GM12873 (cell line): ENCODE measurements around the gene PIR.

Experiments used
- TF ChIP-seq, protein P1 (sequence below): IDR thresholded peaks from 2 replicates; pipeline ENCODE4 v1.5.1; 2012; ENCODE audit warnings: low read depth, mild to moderate bottlenecking, moderate library complexity, low read length, control low read depth; ENCODE audit not compliant: insufficient read depth; ENCODE audit errors: missing control alignments

PIR gene

GRCh38 chrX:15430076-15430475, 63.1 kb downstream of the PIR start:
- TF ChIP-seq, protein P1, sequence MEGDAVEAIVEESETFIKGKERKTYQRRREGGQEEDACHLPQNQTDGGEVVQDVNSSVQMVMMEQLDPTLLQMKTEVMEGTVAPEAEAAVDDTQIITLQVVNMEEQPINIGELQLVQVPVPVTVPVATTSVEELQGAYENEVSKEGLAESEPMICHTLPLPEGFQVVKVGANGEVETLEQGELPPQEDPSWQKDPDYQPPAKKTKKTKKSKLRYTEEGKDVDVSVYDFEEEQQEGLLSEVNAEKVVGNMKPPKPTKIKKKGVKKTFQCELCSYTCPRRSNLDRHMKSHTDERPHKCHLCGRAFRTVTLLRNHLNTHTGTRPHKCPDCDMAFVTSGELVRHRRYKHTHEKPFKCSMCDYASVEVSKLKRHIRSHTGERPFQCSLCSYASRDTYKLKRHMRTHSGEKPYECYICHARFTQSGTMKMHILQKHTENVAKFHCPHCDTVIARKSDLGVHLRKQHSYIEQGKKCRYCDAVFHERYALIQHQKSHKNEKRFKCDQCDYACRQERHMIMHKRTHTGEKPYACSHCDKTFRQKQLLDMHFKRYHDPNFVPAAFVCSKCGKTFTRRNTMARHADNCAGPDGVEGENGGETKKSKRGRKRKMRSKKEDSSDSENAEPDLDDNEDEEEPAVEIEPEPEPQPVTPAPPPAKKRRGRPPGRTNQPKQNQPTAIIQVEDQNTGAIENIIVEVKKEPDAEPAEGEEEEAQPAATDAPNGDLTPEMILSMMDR: no peak

DNA sequence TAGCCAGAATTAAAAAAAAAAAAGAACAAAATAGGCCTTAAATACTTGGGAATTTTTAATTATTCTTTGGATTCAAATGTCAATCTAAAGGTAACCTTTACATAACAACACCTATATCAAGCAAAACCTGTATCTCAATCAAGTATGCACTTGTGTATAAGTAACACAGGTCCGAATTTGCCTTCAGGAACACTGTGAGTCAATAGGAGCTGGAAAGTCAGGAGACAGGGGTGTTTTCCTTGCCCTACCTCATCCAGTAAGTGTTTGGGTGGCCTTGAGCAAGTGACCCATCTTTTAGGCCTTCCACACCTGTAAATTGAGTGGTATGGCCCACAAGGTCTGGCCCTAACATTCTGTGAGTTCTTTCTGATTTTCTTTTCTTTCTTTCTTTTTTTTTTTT, 68.1 kb downstream of the PIR start:
- TF ChIP-seq, protein P1: no peak

- TF ChIP-seq, protein P1: no peak
Observed at GRCh38 chrX:15418707-15419181, 74.4 kb downstream of the PIR start.

DNA sequence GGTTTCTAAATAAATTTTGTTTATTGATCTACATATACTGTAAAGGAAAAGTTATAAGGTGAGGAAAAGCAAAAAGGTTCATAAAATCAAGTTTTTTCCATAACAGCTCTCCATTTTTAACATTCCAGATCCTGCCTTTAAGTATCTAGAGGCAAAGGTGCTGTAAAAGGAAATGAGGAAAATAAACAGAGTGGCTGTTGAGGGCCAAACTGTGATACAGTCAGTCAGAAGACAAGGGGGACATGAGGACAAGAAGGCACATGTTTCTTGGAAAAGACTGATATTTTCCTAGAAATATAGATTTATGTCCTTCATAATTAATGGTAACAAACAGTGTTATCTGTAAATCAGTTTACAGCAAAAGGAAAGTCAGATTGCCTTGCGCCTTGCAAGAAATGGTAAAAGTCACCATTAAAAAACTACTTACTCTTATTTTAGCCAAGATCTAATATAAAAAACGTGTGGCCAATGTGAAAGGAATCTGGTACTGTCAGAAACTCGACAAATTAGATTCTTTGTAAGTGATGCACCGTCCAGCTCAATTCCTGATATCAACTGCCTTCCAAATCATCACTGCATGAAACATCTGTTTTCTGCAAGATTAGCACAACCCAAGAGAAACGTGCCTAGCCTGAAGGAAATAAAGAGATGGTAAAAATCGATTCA, 75.0 kb downstream of the PIR start:
- TF ChIP-seq, protein P1: no peak

GRCh38 chrX:15416133-15416993, 76.8 kb downstream of the PIR start:
- TF ChIP-seq, protein P1: peak; percentile 25

DNA sequence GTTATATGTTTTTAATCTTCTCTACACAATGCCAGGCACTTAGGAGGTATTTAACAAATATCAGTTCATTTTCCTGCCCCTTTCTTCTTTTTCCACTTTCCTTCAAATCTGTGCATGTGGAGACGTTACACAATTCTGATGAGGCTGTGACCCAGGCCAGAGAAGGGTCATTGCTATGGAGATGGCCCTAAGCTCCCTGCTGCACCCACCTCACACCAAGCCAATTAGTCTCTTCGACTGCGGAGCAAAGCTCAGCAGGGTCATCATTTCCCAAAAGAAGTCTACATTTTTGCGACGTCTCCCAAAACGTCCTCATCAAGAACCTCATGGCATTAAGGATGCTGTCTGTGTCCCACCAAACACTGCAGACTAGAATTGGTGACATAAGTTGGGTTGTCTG, 80.0 kb downstream of the PIR start:
- TF ChIP-seq, protein P1: no peak

DNA sequence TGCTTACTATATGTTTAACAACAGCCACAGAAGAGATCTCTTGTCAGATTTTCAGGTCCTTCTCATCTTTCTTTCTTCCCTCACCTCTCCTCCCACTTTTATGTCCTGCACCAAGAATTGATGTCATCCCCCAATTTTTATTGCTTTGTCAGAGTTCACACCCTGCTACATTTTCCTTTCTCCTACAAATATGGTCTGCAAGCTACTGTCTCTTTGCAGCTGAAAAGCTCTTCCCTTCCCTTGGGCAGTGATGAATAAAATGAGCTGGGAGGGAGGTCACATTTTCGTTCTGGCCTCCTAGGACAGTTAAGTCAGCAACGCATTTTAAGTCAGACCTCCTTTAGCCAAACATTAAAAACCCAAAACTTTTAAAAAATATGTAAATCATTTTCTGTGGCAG, 82.2 kb downstream of the PIR start:
- TF ChIP-seq, protein P1: no peak
